DND-41 (cell line): Measurements from ENCODE around the gene FBXO3.

Experiments
- ATAC-seq: fragments of 200-7000 bp; cut with Tn5 transposase; 3 replicates; pipeline ENCODE4 v1.9.1; 2021; ENCODE audit warnings: low read depth; ENCODE audit not compliant: insufficient read depth
- DNase-seq: peaks from one replicate; pipeline ENCODE4 v3.0.0-alpha.2; 2020
- H2AFZ ChIP-seq: 2 replicates; pipeline ENCODE4 v1.6.0; 2012; ENCODE audit warnings: low read depth, low read length
- H3K27ac ChIP-seq: 2 replicates; pipeline ENCODE4 v1.5.1; 2012; ENCODE audit warnings: low read length, inconsistent platforms
- H3K27me3 ChIP-seq: fragments of 200-600 bp; sonication (generic); 2 replicates; pipeline ENCODE4 v1.6.0; 2012; ENCODE audit warnings: low read length, mild to moderate bottlenecking, inconsistent platforms; ENCODE audit not compliant: insufficient read depth, poor library complexity
- H3K36me3 ChIP-seq: 2 replicates; pipeline ENCODE4 v1.5.1; 2012; ENCODE audit warnings: low read length, inconsistent platforms; ENCODE audit not compliant: insufficient read depth
- H3K4me1 ChIP-seq: 2 replicates; pipeline ENCODE4 v1.5.1; 2012; ENCODE audit warnings: mild to moderate bottlenecking, low read length; ENCODE audit not compliant: insufficient read depth
- H3K4me2 ChIP-seq: 2 replicates; pipeline ENCODE4 v1.6.0; 2012; ENCODE audit warnings: mild to moderate bottlenecking, moderate library complexity, low read length, inconsistent platforms; ENCODE audit not compliant: insufficient read depth
- H3K4me3 ChIP-seq, 2 experiments: fragments of 200-600 bp in 1 of 2; shearing (Covaris generic) in 1 of 2; 2 replicates each; pipeline ENCODE4 v1.5.1; 2012 to 2016; ENCODE audit warnings: inconsistent platforms in 2 of 2, low read length in 2 of 2, mild to moderate bottlenecking in 2 of 2, low read depth in 1 of 2, moderate library complexity in 1 of 2
- H3K79me2 ChIP-seq: 2 replicates; pipeline ENCODE4 v1.6.0; 2012; ENCODE audit warnings: low read length, inconsistent platforms; ENCODE audit not compliant: insufficient read depth
- H3K9ac ChIP-seq: 2 replicates; pipeline ENCODE4 v1.6.0; 2012; ENCODE audit warnings: low read depth, mild to moderate bottlenecking, inconsistent platforms, low read length, moderate library complexity
- H3K9me3 ChIP-seq: 2 replicates; pipeline ENCODE4 v1.5.1; 2012; ENCODE audit warnings: low read length, moderate library complexity, mild to moderate bottlenecking, inconsistent platforms; ENCODE audit not compliant: insufficient read depth, severe bottlenecking
- H4K20me1 ChIP-seq: 2 replicates; pipeline ENCODE4 v1.6.0; 2012; ENCODE audit warnings: low read length; ENCODE audit not compliant: insufficient read depth
- EZH2 ChIP-seq: IDR thresholded peaks from 3 replicates; pipeline ENCODE4 v1.6.1; 2012; ENCODE audit warnings: borderline replicate concordance, low read depth, mild to moderate bottlenecking, moderate library complexity, low read length, inconsistent platforms; ENCODE audit not compliant: severe bottlenecking
- TF ChIP-seq, protein P1 (sequence below): IDR thresholded peaks from 2 replicates; pipeline ENCODE4 v1.5.1; 2012; ENCODE audit warnings: borderline replicate concordance, low read length, moderate library complexity, mild to moderate bottlenecking; ENCODE audit not compliant: poor library complexity, severe bottlenecking; ENCODE audit errors: extremely low read depth

Gene FBXO3

DNA sequence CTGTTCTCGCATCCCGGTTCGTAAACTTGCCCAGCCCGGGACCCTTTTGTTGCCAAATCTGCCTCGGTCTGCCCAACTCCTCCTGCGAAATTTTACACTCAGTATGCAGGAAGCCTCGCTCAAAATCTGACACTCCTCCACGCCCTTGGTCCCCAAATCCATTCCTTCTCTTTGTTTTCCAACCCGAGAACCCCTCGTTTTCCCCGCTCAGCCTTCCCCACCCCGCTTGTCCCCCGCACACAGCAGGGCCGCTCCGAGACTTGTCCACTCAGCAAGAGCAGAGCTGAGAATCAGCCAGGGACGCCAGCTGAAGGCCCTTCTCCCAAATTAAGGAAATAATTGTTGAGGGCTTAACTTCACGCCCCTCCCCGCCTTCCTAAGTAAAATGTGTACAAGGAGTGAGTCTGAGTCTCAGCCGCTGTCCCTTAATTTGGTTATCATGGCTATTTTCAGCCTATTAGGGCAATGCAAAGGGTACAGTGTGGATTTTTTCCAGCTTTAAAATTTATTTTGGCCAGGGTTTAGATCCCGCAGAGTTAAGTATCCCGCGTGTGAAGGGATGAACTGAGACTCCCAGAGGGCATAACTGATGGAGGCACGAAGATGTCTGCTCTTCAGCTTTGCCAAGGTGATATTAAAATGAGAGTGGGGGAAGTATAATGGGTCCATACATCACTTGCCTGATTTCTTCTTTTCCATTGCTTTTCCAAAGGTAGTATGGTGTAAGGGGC, 581 bp upstream of the FBXO3 start:
- Histone ChIP-seq H3K9me3 (no peaks in the 10 kb centered on the region), H2AFZ (peak overlapping the region; percentile 84), H3K9ac (peak overlapping the region; percentile 53), H3K4me2 (peak overlapping the region; percentile 88), H3K4me1 (peaks cover 27% of the 10 kb centered on the region), H4K20me1 (peaks cover 19% of the 10 kb centered on the region), H3K27me3 (peaks cover 31% of the 10 kb centered on the region), H3K4me3 (peak overlapping the region; percentile 26 to 81; a peak in 3 of 4 replicates), H3K27ac (no peak overlapping the region), H3K36me3 (peaks cover 7% of the 10 kb centered on the region; the same call in 1 of the 2 replicates), H3K79me2 (peaks cover 28% of the 10 kb centered on the region)
- ATAC-seq (no peak), DNase-seq (no peak)
- peak; percentile 59 for TF ChIP-seq EZH2
- TF ChIP-seq, protein P1, sequence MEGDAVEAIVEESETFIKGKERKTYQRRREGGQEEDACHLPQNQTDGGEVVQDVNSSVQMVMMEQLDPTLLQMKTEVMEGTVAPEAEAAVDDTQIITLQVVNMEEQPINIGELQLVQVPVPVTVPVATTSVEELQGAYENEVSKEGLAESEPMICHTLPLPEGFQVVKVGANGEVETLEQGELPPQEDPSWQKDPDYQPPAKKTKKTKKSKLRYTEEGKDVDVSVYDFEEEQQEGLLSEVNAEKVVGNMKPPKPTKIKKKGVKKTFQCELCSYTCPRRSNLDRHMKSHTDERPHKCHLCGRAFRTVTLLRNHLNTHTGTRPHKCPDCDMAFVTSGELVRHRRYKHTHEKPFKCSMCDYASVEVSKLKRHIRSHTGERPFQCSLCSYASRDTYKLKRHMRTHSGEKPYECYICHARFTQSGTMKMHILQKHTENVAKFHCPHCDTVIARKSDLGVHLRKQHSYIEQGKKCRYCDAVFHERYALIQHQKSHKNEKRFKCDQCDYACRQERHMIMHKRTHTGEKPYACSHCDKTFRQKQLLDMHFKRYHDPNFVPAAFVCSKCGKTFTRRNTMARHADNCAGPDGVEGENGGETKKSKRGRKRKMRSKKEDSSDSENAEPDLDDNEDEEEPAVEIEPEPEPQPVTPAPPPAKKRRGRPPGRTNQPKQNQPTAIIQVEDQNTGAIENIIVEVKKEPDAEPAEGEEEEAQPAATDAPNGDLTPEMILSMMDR, result no peak

DNA sequence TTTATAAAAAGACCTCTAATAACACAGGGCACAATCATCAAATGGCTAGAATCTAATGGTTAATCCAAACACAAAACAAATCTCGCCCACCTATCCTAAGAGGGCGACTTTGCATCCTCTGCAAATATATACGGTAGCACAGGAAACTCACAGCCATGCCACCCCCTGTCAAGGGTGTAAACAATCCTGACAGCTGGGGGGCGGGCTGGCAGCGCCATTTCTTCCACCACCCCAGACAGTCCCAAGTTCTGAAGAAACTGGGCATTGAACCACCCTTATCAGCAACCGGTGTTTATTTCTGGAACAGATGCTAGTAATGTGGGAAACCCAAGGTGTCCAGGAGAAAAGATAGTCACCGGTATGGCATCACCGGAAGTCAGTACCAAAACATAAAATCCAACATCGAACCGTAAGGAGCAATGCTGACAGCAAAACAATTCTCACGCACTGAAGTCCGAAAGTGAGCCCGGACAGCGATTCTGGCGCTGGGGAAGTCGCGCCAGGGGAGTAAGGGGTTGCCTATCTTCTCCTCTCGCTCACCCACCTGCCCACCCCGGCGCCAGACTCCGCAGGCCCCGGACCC, 825 bp downstream of the FBXO3 start:
- Histone ChIP-seq H3K4me3 (peak overlapping the region; percentile 81 to 87), H3K27me3 (peaks cover 26% of the 10 kb centered on the region), H3K9ac (peak overlapping the region; percentile 70), H3K4me1 (peaks cover 27% of the 10 kb centered on the region), H3K79me2 (peaks cover 28% of the 10 kb centered on the region), H3K9me3 (no peaks in the 10 kb centered on the region), H3K36me3 (peaks cover 13% of the 10 kb centered on the region; the same call in 1 of the 2 replicates), H3K4me2 (peak overlapping the region; percentile 88), H4K20me1 (peaks cover 19% of the 10 kb centered on the region; the same call in 1 of the 2 replicates), H2AFZ (peak overlapping the region; percentile 95), H3K27ac (peak overlapping the region; percentile 72)
- DNase-seq (peak; percentile 51), ATAC-seq (peak; percentile 59)
- TF ChIP-seq, protein P1, result no peak
- TF ChIP-seq EZH2, result no peak

DNA sequence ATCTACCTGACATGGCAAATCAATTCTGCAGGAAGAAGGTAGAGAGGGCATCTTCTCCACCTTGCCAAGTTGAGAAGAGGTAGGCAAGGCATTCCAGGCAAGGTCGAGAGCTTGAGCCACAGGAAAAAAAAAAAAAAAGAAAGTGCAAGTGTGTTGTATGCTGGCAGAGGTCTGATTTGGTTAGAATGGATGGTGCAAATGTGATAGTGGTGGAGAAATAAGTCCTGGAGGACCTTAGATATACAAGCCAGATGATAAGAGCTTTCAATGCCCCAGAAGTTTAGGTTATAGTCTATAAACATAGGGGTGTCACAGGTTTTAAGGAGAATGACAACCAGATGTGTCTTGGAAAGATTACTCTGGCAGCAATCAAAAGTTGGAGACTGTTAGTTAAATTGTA, 1.4 kb downstream of the FBXO3 start:
- H3K36me3 ChIP-seq, result peaks cover 19% of the 10 kb centered on the region; the same call in 1 of the 2 replicates
- no peak overlapping the region for H2AFZ ChIP-seq
- peaks cover 20% of the 10 kb centered on the region for H3K27me3 ChIP-seq
- H4K20me1 ChIP-seq, result peaks cover 19% of the 10 kb centered on the region; the same call in 1 of the 2 replicates
- H3K4me3 ChIP-seq, result peak overlapping the region in 1 of 2 experiments; percentile 81; a peak in 1 of 4 replicates
- no peak for ATAC-seq
- H3K4me1 ChIP-seq, result peaks cover 27% of the 10 kb centered on the region
- DNase-seq, result no peak
- H3K9ac ChIP-seq, result no peak overlapping the region
- H3K79me2 ChIP-seq, result peaks cover 28% of the 10 kb centered on the region
- no peaks in the 10 kb centered on the region for H3K9me3 ChIP-seq
- peak overlapping the region; percentile 88 for H3K4me2 ChIP-seq
- TF ChIP-seq EZH2, result no peak
- TF ChIP-seq, protein P1, result no peak
- no peak overlapping the region for H3K27ac ChIP-seq
